ENCODE results near the gene RXRB.

The RXRB gene

DNA sequence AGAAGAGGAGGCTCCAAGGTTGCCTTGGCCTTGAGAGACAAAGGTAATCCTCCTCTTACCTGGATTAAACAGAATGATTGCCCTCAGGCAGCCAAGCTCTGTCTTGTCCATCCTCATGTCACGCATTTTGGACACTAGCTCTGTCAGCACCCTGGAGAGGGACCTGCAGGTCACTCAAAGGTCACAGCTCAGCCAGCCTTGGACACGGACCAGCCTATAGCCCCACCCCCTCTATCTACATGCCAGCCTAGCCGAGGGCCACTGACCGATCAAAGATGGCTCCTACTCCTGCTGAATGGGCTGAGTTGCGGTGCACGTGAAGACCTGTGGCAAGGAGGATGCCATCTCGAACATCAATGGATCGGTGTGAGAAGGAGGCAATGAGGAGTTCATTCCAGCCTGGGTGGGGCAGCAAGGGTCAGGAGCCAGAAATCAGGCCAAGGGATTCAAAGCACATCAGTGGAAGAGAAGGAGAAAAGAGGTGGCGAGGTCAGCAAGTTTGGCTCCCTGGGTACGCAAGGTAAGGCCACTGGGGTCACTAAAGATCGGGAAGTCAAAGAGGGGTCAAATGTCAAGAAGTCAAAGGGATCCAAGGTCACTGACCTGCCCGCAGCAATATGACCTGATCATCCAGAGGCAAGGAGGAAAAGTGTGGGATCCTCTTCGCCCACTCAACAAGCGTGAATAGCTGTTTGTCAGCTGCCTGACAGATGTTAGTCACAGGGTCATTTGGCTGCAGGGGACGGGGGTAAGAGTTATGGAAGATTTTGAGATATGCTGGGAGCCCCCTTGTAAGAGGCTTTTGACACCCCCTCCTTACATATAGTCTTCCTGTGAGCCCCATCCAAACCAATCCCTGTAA is 4.9 kb downstream of the RXRB start:
- DNase-seq: no peak

DNA sequence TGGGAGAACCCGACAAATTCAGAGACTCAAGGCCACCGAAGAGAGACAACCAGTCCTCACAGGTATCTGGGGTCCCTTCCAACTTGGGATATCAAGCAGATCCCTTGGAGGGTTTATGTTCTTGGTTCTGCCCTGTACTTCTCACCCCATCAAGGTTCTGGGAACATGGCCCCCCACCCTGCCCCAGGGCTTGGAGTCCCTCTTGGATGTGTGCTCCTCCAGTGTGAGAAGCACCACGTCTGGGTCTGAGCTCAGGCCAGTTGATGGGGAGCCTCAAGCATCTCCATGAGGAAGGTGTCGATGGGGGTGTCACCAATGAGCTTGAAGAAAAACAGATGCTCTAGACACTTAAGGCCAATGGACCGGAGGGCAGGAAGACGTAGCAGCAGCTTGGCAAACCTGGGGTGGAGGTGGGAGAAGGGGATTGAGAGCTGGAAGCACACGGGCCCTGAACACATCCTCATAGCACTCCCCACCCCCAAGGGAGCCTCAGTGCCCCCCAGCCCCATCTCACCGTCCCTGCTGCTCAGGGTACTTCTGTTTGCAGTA is 6.0 kb downstream of the RXRB start:
- no peak for DNase-seq

DNA sequence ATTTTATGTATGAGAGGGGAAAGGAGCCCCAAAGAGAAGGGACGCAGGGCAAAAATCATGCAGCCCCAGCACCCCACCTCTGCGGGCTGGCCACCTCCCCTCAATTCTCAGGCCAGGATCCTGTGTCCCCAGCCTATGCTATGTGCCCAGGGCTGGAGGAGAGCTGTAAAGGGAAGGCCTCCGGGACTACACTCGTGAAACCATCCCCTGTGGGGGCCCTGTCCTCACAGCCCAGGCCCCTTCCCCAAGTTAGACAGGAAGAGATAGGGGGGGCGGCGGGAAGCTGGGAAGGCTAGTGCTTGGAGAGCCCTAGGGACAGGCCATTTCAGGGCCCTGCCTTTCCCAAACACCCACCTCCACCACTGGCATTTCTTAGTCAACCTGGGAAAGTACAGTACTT is 6.8 kb downstream of the RXRB start:
- DNase-seq: no peak

DNA sequence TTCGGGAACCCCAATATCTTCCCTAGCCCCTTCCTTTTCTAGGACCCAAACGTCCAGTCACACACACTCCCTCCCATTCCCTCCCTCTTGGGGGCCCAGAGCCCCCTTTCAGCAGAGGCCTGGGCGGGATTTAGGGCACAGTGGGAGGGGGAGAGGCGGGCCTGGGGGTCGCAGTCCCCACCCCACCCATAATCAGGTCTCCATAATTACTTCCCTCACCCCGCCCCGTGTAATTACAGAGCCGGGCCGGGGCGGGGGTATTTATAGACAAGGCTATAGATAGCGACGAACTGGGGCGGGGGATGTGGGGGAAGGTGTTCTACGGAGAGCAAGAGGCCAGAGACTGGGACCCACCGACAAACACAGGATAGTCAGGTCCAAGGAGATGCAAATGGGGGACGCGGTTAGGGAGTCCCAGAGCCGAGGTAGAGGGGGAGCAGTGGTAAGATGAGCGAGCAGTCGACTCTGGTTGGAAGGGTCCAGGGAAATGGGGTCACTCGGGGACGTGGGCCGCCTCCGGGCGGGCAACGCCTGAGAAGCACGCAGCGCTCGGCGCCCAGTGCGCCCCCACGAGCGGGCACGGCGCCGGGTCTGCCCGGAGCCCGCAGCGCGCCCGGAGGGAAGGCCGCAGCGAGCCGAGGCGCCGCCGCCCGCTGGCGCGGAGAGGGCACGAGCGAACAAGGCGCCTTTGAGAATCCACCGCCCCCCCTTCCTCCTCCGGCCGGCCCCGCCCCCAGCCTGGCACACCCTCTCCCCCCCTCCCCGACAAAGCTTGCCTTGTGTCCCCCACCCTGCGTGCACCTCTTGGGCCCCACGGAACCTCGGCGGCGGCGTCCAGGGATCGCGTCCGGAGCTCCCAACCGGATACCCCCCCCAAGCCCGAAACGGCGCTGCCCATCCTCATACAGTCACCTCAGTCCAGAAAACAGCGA is 7.5 kb downstream of the RXRB start:
- peak; percentile 77 for DNase-seq

DNA sequence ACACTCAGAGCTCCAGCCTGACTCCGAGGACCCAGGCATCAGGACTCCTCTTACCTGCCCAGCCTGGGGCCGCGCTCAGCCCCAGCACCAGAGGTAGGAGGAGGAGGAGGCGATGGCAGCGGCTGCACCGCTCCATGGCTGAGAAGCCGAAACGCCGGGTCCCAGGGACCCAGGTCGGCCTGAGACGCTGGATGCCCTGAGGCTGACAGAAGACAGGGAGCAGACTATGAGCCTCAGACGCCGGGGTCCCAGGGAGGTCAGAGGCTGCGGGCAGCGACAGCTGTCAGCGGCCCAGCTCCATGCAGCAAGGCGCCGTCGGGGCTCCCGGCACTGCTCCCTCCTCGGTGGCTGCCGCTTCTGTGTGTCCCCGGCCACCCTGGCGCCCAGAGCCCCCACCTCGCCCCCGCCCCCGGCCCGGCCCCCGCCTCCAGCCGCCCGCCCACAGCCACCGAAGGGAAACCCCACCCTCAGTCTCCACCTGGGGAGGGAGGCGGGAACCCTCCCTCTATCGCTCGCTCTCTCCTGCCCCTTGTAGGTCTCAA is 8.3 kb downstream of the RXRB start, which contains the start of gene COL11A2:
TSS of gene COL11A2 (minus strand) at position 363 of the 542 bp plus-strand sequence. CDS start at position 136, 227 bp downstream.
- no peak for DNase-seq

DNA sequence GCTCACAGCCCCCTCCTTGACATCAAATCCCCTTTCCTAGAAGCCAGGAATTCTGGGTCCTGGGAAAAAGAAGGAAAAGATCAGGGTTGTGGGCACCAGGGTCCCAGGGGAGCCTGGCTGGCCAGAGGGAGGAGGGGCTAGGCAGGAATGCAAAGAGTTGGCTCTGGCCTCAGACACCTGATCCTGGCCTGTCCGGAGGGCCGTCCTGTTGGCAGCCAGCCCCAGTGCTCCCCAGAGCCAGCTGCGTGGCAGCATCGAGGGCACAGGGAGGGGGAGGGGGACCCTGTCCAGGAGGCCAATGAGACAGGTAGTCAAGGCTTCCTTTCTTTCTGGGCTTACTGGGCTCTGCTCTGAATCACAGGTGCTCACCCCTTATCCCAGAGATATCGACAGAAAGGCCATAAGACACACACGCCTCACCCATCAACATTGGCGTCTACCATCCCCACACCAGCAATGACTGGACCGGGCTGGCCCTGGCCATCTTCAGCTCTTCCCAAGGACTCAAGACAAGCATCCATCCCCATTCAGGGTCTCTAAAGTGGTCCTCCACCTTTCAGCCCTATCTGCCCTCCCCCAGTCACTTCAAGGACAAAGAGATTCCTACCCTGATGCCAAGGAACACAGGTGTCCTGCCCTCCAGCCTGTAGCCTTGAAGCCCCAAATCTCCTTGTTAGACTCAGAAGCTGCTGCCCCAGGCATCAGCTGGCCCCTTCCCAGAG is 8.9 kb downstream of the RXRB start:
- DNase-seq: peak; percentile 76

DNA sequence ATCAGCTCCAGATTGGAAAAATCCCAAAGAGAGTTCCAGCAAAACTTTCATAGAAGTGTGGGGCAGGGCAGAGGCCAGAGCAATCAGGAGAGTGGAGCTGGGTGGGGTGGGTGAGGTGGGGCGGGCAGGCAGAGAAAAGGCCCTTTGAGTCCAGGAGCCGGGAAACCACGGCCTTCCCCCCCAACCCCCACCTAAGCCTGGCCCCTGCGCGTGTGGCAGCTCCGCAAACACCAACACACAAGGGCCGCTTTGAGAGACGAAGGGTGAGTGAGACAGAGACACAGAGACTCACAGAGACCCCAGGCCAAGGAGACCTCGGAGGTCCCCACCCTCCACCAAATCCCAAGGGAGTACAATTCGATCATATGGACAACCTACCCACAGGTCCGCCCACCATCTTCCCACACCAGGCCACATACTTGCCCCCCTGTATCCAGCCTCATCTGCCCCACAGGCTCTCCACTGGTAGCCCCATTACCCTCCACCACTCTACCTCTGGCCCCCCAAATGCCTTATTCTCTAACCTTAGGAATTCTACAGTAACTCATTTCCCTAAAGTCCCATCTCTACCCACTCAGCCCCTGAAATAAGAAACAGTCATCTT is 9.9 kb downstream of the RXRB start:
- DNase-seq: peak; percentile 67

DNA sequence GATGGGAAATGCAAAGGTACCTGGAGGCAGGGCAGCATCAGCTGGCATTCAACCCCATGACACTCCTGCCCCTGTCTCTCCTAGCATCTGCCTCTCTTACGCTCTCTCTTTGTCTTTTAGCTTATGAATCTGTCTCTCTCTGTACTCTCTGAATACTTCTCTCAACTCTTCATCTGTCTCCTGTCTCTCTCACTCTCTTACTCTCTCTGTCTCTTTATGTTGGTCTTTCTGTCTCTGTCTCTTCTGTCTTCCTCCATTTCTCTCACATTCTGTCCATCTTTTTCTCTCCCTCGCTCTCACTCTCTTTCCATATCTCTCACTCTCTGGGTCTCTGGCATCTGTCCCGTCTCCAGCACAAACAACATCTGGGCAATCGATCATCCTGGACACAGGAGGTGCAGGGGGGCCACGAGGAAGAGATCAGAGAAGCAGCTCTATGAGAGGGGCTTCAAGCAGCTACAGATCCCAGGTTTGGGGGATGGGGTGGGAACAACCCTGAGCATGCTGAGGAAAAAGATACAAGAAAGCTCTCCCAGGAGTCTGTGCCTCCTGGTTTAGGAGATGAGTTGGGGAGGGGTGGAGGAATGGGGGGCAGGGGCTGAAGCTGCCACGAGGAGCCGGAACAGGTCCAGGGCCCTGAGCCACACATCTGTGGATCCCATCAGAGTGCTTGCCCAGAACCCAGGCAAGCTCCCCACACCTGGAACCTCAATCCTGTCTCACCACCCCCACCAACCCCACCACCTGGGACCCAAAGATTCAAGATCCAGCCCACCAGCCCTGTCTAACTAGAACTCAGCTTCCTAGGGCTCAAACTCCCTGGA is 10.6 kb downstream of the RXRB start:
- peak; percentile 72 for DNase-seq

DNA sequence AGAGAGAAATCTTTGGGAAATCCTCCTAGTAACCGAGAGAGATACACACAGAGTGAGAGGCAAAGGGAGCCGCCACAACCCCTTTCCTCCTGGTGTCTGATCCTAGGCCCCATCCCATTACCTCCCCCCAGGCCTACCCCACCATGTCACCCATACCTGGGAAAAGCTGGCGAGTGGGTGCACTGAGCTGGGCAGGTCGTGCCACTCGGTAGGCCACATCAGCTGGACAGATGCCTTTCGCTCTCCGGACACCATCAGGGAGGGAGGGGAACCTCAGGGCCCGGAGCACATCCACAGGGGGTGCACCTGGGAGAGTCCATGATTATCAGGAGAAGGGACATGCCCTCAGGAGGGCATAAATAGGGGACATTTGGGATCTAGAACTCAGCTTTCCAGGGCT is 11.3 kb downstream of the RXRB start:
- no peak for DNase-seq

DNA sequence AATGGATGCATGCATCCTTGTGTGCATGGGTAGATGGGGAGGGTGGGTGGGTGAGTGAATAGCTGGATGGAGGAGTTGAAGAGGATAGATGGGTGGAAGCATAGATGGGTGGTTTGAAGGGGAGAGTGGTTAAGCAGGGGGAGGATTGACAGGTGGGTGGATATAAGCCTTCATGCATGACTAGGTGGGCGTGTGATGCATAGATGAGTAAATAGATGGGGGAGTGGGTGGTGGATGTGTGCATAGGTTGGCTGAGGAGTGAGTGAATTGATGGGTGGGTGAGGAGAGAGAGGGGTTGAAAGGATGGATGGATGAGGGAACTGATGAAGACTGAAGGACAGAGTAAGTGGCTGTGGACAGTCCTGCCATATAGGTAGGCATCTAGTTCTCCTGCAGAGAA is 12.7 kb downstream of the RXRB start:
- no peak for DNase-seq

DNA sequence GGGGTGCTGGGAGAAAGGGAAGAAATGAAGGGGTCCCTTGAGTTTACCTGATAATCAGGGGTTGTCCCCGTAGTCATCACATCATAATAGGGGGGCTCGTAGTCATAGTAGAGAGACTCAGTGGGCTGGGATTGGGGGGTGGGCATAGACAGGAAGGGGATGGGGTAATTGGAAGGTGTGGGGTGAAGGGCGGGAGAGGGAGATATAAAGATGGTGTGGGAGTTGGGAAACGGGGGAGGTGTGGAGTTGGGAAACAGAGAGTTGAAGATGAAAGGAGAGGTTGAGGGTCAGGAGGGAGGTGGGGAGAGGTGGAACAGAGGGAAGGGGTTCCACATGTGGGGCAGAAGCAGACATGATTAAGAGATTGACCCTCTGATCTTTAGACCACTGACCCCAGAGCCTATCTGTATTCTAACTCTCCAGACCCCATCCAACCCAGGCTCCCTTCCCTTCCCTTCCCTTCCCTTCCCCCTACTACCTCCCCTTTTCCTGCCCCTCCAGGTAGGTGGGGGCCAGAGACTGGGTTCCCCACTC is 14.7 kb downstream of the RXRB start:
- DNase-seq: no peak

DNA sequence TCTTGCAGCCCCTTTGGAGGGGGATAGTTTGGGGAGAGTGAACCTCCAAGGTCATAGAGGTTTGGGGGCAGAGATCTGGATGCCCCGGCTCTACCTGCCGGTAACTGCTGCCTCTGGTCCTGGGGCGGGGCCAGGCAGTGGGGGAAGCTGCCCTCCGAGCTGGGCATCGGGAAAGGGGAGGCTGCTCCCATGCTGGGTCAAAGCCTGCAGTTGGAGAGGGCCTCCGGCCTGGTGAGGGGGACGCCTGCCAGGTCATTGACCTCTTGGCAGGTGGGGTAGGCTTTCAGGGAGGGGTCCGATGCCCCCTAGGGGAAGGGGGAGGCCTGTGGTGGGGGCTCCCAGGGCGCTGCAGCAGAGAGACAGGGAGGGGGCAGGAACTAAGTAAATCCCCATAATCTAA is 15.3 kb downstream of the RXRB start:
- DNase-seq: no peak

DNA sequence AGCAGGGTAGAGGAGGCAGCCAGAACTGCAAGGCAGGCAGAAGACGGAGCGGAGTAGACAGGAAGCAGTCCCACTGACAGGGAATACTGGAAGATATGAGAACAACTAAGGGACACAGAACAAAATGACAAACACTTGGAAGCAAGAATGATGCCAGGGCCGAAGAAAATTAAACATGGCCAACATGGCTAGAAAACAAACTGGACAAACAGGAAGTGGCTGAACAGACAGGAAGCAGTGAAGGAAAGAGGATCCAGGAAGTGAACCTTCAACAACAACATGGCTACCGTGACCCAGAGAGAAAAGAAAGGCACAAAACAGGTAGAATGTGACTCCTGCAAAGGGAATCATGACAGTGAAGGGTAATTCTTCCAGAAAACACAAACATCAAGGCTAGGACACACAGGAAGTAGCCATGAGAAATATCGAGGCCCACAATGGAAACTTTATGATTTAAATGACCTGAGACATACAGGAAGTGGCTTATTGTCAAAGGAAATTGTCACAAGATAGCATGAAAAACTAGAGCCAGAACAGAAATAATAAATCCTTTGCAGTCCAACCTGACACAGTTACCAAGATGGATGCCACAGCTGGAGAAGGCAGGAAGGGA is 17.3 kb downstream of the RXRB start:
- no peak for DNase-seq

DNA sequence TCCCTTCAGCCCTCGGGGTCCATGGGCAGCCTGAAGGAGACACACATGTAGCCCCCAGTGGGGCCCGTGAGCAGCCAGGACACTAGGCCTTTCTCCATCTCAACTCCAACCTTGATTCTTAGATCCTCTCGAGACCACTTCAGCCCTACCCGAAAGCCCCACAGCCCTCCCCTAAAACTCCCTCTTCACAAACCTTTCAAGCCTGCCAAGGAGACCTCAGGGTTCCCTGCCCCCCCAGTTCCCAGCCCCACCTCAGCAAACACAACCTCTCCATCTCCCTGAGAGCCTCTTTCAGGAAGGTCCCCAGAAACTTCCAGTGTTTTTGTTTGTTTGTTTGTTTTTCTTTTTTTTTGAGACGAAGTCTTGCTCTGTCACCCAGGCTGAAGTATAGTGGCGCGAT is 19.3 kb downstream of the RXRB start:
- no peak for DNase-seq

DNA sequence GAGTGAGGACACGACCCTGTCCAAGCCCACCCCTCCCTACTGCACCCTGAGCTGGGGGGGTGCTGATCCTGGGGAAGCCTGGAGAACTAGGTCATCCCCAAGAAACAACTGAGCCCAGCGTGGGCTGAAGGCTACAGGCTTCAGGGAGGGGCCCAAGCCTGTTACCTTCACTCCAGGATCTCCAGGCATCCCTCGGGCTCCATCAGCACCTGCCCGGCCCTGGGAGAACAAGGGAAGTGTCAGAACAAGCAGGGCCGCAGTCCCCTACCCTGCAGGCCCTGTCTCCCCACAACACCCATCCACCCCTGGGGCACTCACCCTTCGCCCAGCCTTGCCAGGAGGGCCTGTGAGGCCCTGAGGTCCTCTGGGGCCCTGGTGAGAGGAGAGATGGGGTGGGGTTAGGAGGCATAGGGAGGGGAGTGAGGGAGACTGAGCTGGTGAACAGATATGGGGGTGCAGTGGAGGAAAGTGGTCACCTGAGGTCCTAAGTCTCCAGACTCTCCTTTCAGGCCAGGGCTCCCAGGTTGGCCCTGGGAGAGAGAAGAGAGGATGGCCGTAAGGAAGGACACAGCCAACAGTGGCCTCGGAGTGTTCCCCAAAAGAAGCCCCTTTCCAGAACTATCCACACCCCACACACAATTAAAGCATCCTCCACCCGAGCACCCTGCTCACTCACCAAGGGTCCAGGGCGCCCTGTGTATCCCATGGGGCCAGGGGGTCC is 21.6 kb downstream of the RXRB start:
- DNase-seq: no peak

DNA sequence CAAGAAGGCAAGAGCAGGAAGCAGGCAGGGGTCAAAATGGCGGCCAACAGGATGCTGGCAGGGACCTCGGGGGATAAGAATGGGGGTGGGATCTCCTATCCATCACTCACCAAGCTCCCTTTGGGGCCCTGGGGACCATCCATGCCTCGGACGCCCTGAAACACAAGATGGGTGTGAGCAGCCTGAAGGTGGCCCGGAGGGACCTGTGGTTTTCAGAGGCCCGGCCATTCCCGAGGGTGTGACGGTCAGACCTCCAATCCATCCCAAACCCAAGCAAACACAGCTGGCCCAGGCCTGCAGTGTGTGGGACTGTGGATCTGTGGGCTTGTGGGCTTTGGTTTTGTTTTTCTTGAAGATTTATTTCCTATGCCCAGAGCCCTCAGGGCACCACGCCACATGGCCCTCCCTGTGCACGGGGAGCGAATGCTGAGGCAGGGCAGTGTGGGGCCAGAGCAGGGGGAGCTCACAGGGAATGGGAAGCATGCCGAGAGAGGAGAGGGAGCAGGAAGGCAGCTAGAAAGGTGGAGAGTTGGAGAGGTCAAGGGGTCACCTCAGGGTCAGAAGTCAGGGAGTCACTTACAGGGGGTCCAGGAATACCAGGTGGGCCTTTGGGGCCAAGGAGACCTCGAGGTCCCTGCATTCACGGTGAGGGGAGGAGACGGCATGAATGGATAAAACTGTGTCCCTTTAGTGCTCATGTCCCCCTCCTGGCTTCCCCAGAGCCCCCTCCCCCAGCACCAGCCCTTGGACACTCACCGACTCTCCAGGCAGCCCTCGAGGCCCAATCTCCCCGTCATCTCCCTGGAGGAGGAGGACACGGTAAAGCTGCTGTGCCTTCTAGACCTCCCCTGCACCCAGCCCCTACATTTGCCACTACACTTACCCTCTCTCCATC is 22.7 kb downstream of the RXRB start:
- DNase-seq: peak; percentile 78

DNA sequence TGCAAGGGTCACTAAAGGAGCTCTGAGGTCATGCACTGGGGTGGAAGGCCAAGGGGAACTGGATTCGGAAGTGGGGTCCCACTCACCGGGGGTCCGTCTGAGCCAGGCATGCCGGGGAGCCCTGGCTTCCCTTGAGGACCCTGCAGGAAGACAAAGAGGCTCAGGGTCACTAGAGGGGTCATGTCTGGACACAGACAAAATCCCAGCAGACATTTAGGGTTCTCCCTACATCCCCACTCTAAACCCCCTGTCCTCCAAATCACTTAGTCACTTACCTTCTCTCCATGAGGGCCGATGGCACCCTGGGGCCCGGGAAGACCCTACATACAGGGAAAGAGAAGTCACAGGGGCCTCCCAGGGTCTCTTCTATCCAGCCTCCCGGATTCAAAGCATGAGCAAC is 23.6 kb downstream of the RXRB start:
- no peak for DNase-seq

DNA sequence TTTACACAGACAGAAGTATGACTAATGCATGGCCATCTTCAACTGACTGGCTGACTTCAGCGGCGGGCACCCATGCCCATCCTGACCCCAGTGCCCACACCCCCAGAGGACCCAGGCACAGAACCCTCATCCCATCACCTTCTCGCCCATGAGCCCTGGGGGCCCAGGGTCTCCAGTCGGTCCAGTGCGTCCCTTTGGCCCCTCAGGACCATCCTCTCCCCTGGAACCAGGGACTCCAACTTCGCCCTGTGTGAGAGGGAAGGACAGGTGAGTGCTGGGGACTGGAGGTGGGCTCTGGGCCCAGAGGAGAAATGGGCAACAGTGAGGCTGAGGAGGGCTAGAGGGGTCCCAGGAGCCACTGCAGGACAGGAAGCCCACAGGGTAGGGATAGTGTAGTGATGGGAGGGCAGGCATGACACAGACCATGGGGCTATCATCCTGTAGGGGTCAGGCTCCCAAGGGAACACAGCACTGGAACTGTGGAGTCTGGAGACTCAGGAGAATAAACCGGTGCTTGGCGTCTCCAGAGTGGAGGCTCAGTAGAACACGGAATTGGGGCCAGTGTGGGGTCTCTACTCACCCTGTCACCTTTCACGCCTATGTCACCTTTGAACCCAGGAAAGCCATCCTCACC is 24.9 kb downstream of the RXRB start:
- DNase-seq: no peak
